ENCODE data around the gene TCF7L2. TPM values are rescaled to one million over a fixed set of nuclear protein-coding genes. Genes with fewer than 3 reads are reported as not detected.

TCF7L2 gene
- total RNA-seq, 6 experiments from 2014 or later, result 14.6 to 18.1 (median 16.2) TPM

- no peak overlapping the region for H3K4me3 Mint-ChIP-seq
- peaks cover 4% of the 10 kb centered on the region for H3K27me3 Mint-ChIP-seq (ENCODE audit: insufficient read depth)
- H3K27ac Mint-ChIP-seq, result no peak overlapping the region
These were observed 3.4 kb upstream of the TCF7L2 start for GRCh38 chr10:112946649-112947048.

GRCh38 chr10:112948196-112948595 lies 1.9 kb upstream of the TCF7L2 start:
- no peak overlapping the region for H3K27ac Mint-ChIP-seq
- peaks cover 4% of the 10 kb centered on the region for H3K27me3 Mint-ChIP-seq (ENCODE audit: insufficient read depth)
- H3K4me1 Mint-ChIP-seq (ENCODE audit: low read depth), result peaks cover 11% of the 10 kb centered on the region
- no peak for TF ChIP-seq CTCF (IDR thresholded peaks at IDR 0.05)
- H3K9me3 Mint-ChIP-seq, result no peaks in the 10 kb centered on the region
- DNase-seq, result no peak
- peaks cover 12% of the 10 kb centered on the region for H3K36me3 Mint-ChIP-seq (ENCODE audit: low read depth)
- H3K4me3 Mint-ChIP-seq, result no peak overlapping the region

More at GRCh38 chr10:112946649-112947048, 3.4 kb upstream of the TCF7L2 start:
- Mint-ChIP-seq H3K36me3 (ENCODE audit: low read depth) (peaks cover 1% of the 10 kb centered on the region; the same call in 1 of the 2 replicates), H3K9me3 (no peaks in the 10 kb centered on the region), H3K4me1 (ENCODE audit: low read depth) (peaks cover 11% of the 10 kb centered on the region)
- no peak for TF ChIP-seq CTCF (IDR thresholded peaks at IDR 0.05)
- no peak for DNase-seq

GRCh38 chr10:112949143-112949823 lies 764 bp upstream of the TCF7L2 start:
- peak overlapping the region; percentile 97 for H3K4me3 Mint-ChIP-seq
- no peak for DNase-seq
- H3K9me3 Mint-ChIP-seq, result no peaks in the 10 kb centered on the region
- peak overlapping the region; percentile 98 for H3K27ac Mint-ChIP-seq
- H3K36me3 Mint-ChIP-seq (ENCODE audit: low read depth), result peaks cover 16% of the 10 kb centered on the region
- H3K27me3 Mint-ChIP-seq (ENCODE audit: insufficient read depth), result peaks cover 4% of the 10 kb centered on the region
- H3K4me1 Mint-ChIP-seq (ENCODE audit: low read depth), result peaks cover 21% of the 10 kb centered on the region
- no peak for TF ChIP-seq CTCF (IDR thresholded peaks at IDR 0.05)

- peak overlapping the region; percentile 98 for H3K27ac Mint-ChIP-seq
- peaks cover 37% of the 10 kb centered on the region for H3K4me1 Mint-ChIP-seq (ENCODE audit: low read depth)
- TF ChIP-seq CTCF (IDR thresholded peaks at IDR 0.05), result no peak
- peaks cover 4% of the 10 kb centered on the region for H3K27me3 Mint-ChIP-seq (ENCODE audit: insufficient read depth)
- peaks cover 16% of the 10 kb centered on the region for H3K36me3 Mint-ChIP-seq (ENCODE audit: low read depth)
- no peaks in the 10 kb centered on the region for H3K9me3 Mint-ChIP-seq
- DNase-seq, result no peak
- peak overlapping the region; percentile 97 for H3K4me3 Mint-ChIP-seq
These were observed 789 bp downstream of the TCF7L2 start for GRCh38 chr10:112950714-112951358.

- TF ChIP-seq CTCF (IDR thresholded peaks at IDR 0.05), result no peak
- peak overlapping the region; percentile 98 for H3K27ac Mint-ChIP-seq
- H3K4me1 Mint-ChIP-seq (ENCODE audit: low read depth), result peaks cover 45% of the 10 kb centered on the region
- peak overlapping the region; percentile 97 for H3K4me3 Mint-ChIP-seq
- peaks cover 4% of the 10 kb centered on the region for H3K27me3 Mint-ChIP-seq (ENCODE audit: insufficient read depth)
- DNase-seq, result peak; percentile 68
- H3K36me3 Mint-ChIP-seq (ENCODE audit: low read depth), result peaks cover 16% of the 10 kb centered on the region
- H3K9me3 Mint-ChIP-seq, result no peaks in the 10 kb centered on the region
These were observed 1.6 kb downstream of the TCF7L2 start for GRCh38 chr10:112951359-112952281.

Measured in HFFc6 (cell line).